Fibroblast of upper back skin (primary cell): Measurements from ENCODE around the gene CAMTA2.

Experiments used
- DNase-seq: peaks from one replicate; pipeline ENCODE4 v3.0.0-alpha.2; 2013

CAMTA2 gene

DNA sequence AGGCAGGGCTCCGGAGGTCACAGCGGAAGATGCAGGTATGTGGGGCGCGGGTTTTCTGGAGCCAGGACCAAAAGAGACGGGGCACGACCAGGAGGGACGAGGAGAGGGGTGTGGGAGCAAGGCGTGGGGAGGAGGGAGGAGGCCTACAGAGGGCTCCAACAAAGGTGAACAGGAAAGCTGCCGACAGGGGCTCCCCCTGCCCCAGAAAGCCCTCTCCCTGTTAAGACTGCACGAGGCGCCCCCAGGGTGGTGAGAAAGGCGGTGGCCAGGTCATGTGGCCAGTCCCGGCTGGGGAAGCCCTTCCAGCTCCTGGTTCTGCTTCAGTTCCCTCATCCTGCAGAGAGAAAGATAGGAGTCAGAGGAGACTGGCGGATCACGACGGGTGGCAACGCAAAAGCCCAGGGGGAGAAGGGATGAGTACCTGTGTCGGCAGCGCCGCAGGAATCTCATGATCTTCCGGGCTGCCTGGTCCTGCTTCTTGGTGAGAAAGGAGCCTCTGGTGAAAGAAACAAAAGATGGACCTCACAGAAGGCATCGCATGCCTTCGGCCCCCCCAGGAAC, 18.9 kb downstream of the CAMTA2 start:
- DNase-seq, result no peak

DNA sequence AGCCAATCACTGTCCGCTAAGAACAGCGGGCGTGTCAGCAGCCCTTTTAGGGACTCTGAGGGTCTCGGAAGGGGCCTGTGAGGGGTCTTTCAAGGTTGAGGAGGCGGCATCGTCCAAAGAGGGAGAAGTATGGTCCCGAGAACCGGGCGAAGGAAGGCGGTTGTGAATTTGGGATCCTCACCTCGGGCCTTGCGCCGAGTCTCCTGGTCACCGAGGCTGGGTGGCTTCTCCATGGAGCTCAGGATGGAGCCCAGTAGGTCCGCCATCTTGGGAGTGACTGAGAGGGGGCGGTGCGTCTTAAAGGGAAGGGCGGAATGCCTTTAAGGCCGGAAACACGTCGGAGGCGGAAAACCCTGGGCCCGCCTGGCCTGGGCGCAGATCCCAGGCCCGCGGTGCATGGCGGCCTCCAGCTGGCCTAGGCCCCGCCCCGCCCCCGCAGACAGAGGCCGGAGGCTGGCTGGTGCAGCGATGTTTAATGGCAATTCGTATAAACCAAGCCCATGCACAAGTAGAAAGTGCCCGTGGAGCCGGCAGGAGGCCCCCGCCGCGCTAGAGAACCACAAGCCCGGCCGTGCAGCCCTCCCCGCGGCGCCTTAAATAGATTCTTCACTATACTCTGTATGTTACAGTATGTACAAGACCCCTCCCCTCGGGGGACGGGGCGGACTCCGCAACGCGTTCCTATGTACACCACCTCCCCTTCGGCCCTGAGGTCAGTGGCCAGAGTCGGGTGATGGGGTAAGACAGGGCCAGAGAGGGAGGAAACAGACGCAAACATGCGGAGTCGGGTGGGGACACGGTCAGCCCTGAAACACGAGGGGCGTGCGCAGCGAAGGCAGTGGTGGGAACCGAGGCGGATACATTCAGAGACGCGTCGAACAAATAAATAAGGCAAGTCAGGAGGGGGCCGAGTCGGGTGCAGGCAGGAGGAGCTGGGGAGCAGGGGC, 19.7 kb downstream of the CAMTA2 start, which contains the start of gene SPAG7:
Gene SPAG7 (minus strand): TSS at position 279 of the 947 bp plus-strand sequence. CDS start 13 bp downstream, at position 266.
- DNase-seq, result peak; percentile 96

DNA sequence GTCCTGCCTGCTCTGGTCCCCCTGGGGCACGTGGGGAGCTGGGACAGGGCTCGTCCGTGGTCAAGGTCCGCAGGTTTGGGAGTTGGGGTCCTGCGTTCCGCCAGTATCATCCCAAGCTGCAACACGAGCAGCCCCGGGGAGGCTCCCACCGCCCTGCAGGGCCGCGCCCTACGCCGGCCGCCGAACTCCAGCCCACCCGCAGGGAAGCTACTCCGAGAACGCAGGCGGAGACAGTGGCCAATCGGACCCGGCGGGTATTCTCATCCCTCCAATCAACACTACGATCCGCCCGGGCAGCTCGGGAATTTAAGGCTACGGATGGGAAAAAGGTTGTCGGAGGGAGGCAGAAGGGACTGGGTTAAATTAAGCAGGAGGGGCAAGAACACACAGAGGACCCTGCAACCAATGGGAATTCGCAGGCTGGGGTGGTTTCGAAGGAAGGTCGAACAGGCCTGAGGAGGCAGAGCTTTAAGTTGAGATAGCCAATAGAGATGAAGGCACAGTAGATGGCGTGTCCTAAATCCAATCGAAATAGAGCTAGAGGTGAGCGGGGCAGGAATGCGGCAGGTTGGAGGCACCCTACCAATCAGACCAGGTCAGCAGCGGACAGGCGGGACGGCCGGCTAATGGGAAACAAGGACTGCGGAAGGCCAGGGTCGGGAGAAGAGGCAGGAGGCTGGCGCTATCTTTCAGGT, 20.5 kb downstream of the CAMTA2 start:
- peak; percentile 100 for DNase-seq

DNA sequence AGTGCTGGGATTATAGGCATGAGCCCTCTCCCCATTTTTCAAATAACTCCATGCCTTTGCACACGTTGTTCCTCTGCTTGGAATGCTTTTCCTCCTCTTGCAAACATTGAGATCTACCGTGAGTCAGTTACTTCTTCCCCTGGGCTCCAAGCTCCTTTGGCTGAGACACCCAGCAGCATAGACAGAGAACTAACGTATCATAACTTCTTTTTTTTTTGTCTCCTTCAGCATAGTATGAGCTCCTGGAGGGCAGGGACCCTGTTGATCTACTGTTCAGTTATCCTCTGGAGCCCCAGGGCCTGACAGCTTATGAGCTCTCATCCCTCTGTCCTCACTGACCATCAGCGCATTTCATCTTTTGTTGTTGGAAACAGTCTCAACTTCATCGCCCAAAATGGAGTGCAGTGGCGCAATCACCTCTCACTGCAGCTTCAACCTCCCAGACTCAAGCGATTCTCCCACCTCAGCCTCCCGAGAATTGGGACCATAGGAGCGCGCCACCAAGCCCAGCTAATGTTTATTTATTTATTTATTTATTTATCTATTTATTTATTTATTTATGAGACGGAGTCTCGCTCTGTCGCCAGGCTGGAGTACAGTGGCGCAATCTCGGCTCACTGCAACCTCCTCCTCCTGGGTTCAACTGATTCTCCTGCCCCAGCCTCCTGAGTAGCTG, 22.0 kb downstream of the CAMTA2 start:
- DNase-seq, result no peak

DNA sequence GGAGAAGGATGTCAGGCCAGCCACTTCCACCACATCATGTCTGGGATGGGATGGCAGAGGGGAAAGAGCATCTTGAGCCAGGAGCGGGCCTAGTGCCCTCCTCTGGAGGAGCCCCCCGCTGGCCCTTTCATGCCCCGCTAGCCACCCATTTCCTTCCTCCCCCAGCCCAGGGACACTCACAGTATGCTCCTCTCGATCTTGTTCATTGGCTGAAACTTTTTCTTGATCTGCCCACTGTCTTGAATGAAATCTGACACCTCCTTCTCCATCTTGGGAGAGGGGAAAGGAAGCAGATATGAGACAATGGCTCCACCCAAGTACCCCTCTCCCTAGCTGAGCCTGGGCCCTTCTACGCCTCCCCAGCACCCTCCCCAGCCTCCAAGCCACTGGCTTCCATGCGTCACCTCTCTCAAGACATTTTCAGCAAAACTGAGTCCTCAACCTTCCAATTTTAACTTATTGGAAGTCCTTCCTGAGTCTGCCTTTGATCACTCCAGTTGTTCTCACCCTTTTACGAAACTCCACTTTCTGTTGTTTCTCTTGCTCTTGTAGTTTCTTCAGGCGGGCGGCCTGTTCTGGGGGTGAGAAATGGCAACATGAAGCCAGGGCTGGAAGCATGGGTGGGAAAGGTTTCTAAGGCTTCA, 27.1 kb downstream of the CAMTA2 start:
- DNase-seq, result no peak

DNA sequence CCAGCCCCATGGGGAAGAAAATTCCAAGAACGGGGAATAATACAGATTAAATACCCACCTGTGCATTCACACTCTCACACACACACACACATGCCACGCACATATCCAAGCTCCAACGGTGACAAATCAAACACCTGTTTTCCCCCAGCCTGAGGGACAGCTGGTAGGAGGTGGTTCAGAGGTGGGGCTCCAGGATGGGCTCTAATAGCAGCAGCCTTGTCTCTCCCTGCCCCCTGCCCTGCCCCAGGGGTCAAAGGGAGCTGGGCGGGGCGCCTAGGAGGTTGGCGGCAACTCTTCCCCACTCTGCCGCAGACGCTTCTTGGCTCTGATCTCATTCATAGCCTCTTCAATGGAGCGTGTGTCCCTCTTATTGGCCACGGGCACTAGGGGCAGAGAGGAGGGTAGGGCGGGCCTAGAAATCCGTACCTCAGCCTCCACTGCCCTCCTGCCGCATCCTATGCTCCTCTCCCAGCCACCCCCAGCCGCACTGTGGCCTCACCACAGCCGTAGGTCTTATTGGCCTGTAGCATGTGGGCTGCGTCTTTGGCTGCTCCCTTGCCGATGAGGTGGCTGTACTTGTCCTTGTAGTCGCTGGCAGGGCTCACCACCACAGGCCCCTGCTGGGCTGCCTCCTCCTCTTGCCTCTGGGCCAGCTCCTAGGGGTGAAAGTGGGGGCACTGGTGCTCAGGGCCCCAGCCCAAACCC, 28.1 kb downstream of the CAMTA2 start:
- no peak for DNase-seq

DNA sequence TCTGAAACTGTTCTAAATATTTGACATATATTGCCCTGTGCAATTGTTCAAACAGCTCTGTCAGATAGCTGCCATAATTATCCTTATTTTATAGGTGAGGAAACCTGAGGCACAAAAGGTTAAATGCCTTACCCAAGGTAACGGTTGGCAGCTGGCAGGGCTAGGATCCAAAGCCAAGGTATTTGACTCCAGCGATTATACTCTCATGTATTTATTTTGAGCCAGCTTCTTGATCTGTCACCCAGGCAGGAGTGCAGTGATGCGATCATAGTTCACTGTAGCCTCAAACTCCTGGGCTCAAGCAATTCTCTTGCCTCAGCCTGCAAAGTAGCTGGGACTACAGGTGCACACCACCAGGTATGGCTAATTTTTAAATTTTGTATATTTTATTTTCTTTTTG, 29.4 kb downstream of the CAMTA2 start:
- no peak for DNase-seq

DNA sequence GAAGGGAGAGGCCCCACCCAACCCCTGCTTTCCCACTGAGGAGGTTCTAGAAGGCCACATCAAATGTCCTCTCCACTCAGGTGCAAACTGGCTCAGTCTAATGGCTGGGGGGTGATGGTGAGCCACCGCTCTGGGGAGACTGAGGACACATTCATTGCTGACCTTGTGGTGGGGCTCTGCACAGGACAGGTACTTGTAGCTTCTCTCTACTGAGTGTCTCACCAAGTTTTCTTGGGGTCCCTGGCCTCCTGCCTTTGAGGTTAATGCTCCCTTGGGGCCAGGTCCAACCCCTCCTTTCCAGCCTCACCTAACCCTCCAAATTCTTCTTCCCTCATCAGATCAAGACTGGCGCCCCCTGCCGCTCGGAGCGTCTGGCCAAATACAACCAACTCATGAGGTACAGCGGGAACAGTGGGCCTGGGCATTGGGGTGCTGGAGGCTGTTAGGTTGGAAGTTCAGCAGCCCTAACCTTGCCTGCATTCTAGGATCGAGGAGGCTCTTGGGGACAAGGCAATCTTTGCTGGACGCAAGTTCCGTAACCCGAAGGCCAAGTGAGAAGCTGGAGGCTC, 30.9 kb downstream of the CAMTA2 start:
- DNase-seq, result no peak

DNA sequence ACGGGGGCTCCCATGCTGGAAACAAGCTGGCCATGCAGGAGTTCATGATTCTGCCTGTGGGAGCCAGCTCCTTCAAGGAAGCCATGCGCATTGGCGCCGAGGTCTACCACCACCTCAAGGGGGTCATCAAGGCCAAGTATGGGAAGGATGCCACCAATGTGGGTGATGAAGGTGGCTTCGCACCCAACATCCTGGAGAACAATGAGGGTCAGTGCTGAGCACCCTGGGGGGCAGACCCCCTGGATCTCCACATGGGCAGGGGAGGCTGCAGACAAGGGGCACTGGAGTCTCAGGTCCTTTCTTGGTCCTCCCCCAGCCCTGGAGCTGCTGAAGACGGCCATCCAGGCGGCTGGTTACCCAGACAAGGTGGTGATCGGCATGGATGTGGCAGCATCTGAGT, 32.4 kb downstream of the CAMTA2 start:
- DNase-seq, result no peak

DNA sequence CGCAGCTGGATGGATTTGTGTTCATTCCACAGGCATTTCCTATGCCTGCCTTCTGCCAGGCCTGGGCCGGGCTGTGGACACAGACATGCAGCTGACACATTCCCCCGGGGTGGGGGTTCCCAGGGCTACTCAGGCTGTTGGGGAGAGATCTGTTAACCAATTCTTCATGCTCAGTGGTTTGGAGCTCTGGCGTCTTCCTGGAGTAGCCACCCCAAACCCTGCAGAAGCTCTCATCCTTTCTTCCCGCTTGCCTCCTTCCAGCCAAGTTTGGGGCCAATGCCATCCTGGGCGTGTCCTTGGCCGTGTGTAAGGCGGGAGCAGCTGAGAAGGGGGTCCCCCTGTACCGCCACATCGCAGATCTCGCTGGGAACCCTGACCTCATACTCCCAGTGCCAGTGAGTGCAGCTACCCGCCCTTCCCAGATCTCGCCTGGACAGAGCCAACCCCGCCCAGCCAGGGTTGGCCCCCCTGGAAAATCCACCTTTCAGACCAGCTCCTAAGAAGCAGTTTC, 34.0 kb downstream of the CAMTA2 start:
- peak; percentile 71 for DNase-seq

DNA sequence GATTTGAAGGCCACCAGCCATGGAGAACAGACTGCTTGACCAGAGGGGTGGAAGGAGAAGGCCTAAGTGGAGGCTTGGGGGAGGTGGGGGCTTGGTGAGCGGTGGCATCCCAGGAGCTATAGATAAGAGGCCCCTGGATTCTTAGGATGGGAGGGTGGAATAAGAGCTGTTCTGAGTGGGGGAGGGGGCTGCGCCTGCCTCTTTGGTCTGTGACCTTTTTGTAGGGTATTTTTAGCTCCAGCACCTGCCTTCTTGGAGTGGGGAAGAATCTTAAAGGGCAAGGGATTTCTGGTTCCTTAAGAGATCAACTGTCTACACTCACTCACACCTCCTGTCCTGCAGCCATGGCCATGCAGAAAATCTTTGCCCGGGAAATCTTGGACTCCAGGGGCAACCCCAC, 36.0 kb downstream of the CAMTA2 start:
- DNase-seq, result no peak

DNA sequence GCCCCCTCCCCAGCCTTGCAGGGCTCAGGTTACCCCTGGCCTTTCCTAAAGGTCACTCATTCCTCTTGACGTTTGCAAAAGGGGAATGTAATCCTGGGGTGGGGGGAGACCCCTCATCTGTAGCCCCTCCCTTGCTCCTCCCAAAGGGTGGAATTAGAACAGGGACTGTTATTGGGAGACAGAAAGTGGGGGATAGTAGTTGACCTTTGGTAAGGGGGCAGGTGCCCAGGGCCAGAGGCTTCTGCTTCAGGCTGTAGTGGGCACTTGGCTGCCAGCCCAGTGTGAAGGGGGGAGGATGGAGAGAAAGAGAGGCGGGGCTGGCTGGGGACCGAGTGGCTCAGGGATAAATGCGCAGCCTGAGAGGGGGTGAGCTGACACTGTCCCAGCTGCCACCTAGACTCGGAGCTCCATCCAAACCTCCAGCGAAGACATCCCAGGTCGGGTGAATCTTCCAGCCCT, 36.7 kb downstream of the CAMTA2 start, which contains the start of gene ENO3:
Gene ENO3 (plus strand): TSS at position 374 of the 459 bp plus-strand sequence. CDS start 711 bp downstream, outside the sequence.
- DNase-seq, result no peak

DNA sequence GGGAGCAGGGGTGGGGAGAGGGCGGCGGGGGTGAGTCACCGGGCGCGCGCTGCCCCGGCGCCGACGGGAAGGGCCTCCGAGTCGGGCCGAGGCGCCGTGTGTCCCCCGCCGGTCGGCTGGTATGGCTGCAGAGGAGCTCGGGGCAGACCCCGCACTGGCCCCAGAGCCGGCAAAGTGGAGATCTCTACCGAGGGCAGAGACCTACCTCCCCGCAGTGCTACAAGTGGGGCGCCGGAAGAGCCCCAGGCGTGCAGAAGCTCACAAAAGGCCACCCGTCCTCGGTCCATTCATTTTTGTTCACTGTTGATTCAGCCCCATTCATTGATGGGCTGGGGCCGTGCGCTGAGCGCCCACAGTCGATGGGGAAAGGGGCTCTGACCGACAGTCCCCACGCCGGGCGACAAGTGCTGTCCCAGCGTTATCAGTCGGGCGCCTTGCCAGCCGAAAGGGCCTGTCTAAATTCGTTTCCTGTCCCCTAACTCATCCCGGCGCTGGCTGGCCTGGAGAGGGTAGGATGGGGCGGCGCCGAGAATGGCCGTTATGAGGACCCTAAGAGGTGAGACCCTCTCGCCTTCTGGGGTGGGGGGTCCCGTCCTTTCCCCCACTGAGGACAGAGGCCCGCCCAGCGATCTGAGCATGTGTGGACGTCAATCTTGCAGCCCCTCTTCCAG, 37.3 kb downstream of the CAMTA2 start:
- no peak for DNase-seq

DNA sequence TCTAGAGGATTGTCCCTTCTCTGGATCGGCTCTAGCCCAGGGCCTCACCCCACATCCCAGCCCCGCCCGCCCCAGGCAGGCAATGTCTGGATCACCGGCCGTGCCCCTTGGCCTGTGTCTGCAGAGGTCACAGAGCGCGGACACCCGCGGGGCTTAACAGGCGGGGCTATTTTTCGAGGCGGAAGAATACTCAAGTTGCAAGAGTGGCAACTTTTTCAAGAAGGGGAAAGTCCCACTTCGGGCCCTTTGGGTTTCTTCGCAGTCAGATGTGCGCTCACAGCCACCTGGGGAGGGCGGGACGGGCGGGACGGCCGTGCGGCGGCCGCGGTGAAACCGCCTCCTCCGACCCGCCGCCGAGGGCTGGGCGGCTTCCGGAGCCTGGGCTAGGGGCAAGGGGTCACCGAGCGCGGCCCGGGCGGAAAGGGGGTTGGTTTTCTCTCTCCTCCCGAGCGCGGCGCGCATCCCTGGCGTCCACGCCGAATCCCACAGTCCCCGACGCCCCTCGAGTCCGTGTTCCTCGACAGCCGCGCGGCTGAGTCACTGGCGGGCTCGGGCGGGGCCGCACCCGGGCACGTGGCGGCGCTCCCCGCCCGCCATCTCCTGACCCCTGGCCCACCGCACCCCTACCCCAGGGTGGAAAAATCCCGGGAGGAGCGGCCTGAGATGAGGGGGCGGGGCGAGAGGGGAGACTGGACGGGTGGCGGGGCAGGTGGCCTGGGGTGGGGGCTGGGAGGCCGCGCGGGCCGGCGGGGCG, 38.0 kb downstream of the CAMTA2 start:
- peak; percentile 63 for DNase-seq

DNA sequence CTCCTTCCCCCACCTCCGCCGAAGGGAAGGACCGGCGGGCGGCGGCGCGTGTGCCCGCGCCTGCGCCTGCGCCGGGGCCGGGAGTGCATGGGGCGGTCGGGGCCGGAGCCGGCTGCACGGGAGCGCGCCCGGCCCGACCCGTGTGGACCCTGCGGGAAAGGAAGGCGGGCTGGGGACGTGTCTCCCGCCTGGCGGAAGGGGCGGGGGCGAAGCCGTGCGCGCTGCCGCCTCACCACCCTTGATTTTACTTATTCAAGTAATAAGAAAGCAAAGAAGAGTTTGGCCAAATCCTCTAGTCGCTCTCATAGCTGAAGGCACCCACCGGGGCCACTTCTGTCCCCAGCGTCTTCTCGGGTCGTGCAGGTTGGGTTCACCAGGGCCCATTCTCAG, 38.5 kb downstream of the CAMTA2 start:
- peak; percentile 92 for DNase-seq

DNA sequence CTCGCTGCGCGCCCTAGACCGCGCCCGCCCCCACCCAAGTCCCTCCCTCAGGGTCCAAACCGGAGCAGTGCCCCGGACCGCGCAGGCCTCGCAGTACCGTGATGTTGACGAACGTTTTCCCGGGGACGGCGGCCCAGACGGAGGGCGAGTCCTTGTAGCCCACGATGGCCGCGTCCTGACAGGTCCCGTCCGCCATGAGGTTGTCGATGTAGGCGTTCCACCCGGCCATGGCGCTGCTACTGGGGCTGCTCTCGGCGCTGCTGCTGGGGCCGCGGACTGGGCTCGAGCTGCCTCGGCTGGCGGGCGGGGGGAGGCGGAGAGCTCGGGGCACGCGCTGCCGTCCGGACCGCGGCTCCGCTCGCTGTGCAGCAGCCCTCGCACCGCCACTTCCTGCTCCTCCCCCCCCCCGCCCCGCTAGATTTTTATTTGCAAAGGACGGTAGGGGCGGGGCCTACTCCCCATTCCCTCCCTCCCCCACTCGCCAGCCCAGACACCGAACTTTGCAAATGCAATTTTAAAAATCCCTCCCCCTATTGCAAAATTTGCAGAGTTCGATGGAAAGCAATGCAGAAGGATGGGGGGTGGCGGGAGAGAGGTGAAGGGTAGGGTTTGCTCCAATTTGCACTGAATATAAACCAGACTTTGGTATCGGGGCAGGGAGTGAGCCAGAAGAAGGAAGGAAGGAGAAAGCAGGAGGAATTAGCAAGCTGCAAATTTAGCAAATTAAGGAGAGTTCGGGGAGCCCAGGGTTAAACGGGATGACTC, 39.1 kb downstream of the CAMTA2 start, which contains the start of gene PFN1:
Gene PFN1 (minus strand): TSS at position 365 of the 765 bp plus-strand sequence. CDS start 136 bp downstream, at position 229.
- peak; percentile 95 for DNase-seq

DNA sequence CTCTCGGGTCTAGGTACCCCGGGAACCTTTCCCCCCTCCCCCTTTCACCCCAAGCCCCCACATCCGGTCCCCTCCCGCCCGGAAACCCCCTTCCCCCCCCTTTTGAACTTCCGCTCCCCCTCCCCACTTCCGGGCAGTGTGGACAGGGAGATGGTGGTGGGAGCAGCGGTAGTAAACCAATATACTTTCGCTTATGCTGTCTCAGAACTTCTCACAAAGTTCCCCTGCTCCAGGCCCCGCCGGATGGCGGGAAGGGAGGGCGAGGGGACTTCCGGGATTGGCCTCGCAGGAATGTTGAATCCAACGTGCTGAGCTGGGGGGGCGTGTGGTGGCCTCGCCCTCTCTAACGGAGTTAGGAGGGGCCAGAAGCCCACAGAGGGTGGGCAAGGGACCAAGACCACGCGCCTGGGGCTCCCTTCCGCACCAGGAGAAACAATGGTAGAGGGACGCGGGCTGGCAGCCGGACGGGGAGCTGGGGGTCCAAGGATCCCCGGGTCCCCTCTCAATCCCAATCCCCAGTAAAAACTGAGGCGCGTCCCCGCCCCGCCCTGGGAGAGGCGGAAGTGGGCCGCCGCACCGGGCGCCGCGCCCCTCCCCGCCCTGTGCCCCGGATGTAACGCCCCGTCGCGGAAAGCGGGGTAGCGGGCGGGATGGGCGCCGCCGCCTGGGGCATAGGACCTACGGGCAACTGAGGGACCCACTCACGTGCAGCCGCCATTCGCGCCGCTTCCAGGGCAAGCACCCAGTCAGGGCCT, 39.9 kb downstream of the CAMTA2 start:
- DNase-seq, result peak; percentile 59

DNA sequence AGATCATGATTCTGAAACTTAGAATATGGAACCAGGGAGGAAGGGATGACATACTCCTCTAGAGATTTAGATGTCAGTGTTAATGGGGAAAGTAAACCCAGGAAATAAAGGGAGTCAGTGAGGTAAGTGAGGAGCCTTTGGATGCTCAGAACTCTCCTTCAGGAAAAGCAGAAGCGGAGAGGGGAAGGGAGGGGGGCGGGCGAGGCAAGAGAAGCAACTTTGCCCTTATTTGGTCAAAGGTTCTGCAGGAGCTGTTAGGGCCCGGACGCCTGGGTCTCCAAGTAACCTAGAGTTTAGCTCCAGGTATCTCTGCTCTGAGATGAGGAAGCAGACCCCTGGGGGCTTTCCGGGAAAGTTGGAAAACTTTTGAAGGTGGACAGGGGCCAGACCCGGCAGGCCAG, 40.5 kb downstream of the CAMTA2 start:
- DNase-seq, result no peak
